ENCODE data around the gene COBLL1. TPM values are rescaled to one million over a fixed set of nuclear protein-coding genes. Genes with fewer than 3 reads are reported as not detected.

COBLL1 gene
- total and polyA plus RNA-seq, 5 donors: 3.2 to 9.2 (median 8.4) TPM

- H3K4me1 ChIP-seq (ENCODE audit: control insufficient read depth, insufficient read depth, low read length): no peaks in the 10 kb centered on the region
- DNase-seq (no peak), ATAC-seq (no peak)
- no peaks in the 10 kb centered on the region for H3K9me3 ChIP-seq (ENCODE audit: control insufficient read depth, low read length)
- 92% methylated on average over 10 of the region's 10 CpGs for WGBS
- no peak overlapping the region for H3K27ac ChIP-seq (ENCODE audit: low read length)
- H3K27me3 ChIP-seq (ENCODE audit: control insufficient read depth, insufficient read depth): no peaks in the 10 kb centered on the region
- no peak overlapping the region for H3K4me3 ChIP-seq (ENCODE audit: low read length)
- intact Hi-C loops (cut with DNase I): no loop called here
Measured at GRCh38 chr2:164754157-164755093, 87.2 kb downstream of the COBLL1 start.

GRCh38 chr2:164752956-164753355 is 88.7 kb downstream of the COBLL1 start:
- DNase-seq: no peak

DNA sequence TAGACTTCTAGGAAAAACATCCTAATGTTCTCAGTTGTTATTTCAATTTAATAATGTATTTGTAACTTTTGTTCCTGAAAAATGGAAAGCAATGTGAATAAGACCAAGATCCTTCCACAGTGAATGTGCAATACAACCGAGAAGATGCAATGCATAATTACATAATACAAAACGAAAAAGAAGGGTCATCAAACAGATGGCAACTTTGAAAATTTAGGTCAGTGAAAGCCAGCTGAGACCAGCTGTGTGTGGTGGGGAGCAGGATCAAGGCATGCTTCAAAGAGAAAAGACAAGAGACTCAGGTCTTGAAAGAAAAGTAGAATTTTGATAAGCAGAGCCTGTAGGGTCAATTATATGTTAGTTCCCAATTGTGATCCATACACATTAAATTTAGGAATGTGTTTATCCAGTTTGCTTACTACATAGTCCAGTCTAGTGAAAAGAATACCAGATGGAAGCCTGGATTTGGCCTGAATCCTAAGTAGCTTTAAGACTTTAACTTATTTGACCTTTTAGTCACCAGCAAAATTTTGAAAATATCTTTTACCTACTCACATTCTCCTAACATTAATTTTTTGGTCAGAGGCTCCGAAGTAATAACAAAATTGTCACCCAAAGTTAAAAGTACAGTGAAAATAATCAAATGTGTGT is 93.7 kb downstream of the COBLL1 start:
- H3K27me3 ChIP-seq (ENCODE audit: control insufficient read depth, insufficient read depth): no peaks in the 10 kb centered on the region
- H3K4me1 ChIP-seq (ENCODE audit: control insufficient read depth, insufficient read depth, low read length): no peaks in the 10 kb centered on the region
- WGBS: 65% methylated on average over 3 of the region's 3 CpGs
- DNase-seq: no peak
- intact Hi-C loops (cut with DNase I): no loop called here
- no peak overlapping the region for H3K4me3 ChIP-seq (ENCODE audit: low read length)
- ATAC-seq: no peak
- H3K27ac ChIP-seq (ENCODE audit: low read length): no peak overlapping the region
- H3K9me3 ChIP-seq (ENCODE audit: control insufficient read depth, low read length): no peaks in the 10 kb centered on the region

More at GRCh38 chr2:164752956-164753355, 88.7 kb downstream of the COBLL1 start:
- Histone ChIP-seq H3K4me3 (ENCODE audit: low read length) (no peak overlapping the region), H3K27me3 (ENCODE audit: control insufficient read depth, insufficient read depth) (no peaks in the 10 kb centered on the region), H3K9me3 (ENCODE audit: control insufficient read depth, low read length) (no peaks in the 10 kb centered on the region), H3K27ac (ENCODE audit: low read length) (no peak overlapping the region), H3K4me1 (ENCODE audit: control insufficient read depth, insufficient read depth, low read length) (no peaks in the 10 kb centered on the region)
- 74% methylated on average over 1 of the region's 1 CpG for WGBS
- intact Hi-C loops (cut with DNase I): no loop called here
- no peak for ATAC-seq

- intact Hi-C loops (cut with DNase I): no loop called here
- Histone ChIP-seq H3K9me3 (ENCODE audit: control insufficient read depth, low read length) (no peaks in the 10 kb centered on the region), H3K4me3 (ENCODE audit: low read length) (no peak overlapping the region), H3K27me3 (ENCODE audit: control insufficient read depth, insufficient read depth) (no peaks in the 10 kb centered on the region), H3K27ac (ENCODE audit: low read length) (no peak overlapping the region), H3K4me1 (ENCODE audit: control insufficient read depth, insufficient read depth, low read length) (no peaks in the 10 kb centered on the region)
- 100% methylated on average over 1 of the region's 1 CpG for WGBS
- ATAC-seq: no peak
- no peak for DNase-seq
Measured at GRCh38 chr2:164747140-164747539, 94.5 kb downstream of the COBLL1 start.

- Histone ChIP-seq H3K27ac (ENCODE audit: low read length) (no peak overlapping the region), H3K27me3 (ENCODE audit: control insufficient read depth, insufficient read depth) (no peaks in the 10 kb centered on the region), H3K4me1 (ENCODE audit: control insufficient read depth, insufficient read depth, low read length) (no peaks in the 10 kb centered on the region), H3K4me3 (ENCODE audit: low read length) (no peak overlapping the region), H3K9me3 (ENCODE audit: control insufficient read depth, low read length) (no peaks in the 10 kb centered on the region)
- DNase-seq: no peak
- intact Hi-C loops (cut with DNase I): no loop called here
- WGBS: 84% methylated on average over 1 of the region's 1 CpG
- ATAC-seq: no peak
Measured at GRCh38 chr2:164746713-164747112, 94.9 kb downstream of the COBLL1 start.

DNA sequence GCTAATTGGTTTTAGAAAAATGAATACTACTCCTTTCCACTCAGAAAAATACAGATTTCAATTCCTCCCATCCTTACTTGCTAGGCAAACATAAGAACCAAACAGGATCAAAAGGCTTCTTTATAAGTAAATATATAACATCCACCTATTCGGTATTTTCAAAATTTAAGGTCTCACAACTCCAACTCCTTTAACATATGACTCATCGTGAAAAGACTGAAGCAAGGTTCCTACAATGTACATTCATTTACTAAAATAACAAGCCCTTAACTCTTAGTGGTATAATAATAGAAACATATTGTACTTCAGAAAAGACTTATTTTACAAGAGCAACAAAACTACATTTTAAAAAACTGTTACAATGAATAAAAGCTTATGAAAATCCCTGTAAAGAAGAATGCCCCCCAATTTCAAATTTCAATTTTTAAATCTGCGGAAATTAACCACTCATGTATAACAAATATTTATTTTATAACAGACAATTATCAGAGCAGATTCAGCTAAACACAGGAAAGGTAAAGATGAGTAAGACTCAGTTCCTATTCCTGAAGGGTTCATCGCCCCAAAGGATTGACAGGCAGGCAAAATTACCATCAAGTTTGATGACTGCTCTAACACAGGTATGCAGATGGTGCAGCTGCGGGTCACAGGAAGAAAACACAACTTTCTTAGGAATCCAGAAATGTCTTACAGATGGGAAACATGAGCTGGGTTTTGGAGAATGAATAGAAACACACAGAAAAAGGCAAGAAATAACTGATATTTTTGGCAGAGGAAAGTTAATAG is 96.4 kb downstream of the COBLL1 start:
- DNase-seq: no peak
- no peak for ATAC-seq
- Histone ChIP-seq H3K4me1 (ENCODE audit: control insufficient read depth, insufficient read depth, low read length) (no peaks in the 10 kb centered on the region), H3K4me3 (ENCODE audit: low read length) (no peak overlapping the region), H3K9me3 (ENCODE audit: control insufficient read depth, low read length) (no peaks in the 10 kb centered on the region), H3K27ac (ENCODE audit: low read length) (no peak overlapping the region), H3K27me3 (ENCODE audit: control insufficient read depth, insufficient read depth) (no peaks in the 10 kb centered on the region)
- intact Hi-C loops (cut with DNase I): no loop called here
- WGBS: 89% methylated on average over 5 of the region's 5 CpGs

DNA sequence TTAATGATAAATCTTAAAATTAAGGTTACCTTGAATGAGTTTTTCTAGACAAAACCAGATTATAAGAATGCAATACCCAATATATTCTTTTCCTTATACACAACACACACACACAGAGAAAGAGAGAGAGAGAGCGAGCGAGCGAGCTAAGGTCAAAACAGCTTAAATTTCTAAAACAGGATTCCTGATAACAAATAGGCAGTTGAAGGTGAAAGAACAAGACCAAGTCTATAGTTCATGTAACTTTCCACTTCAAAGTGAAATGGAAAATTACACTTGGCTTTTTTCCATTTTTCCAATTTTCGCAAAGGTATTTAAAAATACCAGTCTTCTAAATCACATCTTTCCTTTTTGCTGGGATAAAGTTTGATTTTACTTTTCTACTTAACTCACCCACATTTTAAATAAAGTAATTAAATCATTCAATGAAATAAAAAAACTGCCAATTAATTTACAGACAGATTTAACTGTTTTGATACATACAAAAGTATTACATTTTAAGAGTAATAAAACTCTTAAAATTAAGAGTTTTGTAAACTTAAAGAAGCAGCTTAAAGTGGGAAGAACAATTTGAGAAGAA is 98.8 kb downstream of the COBLL1 start:
- no peak for DNase-seq
- intact Hi-C loops (cut with DNase I): loop anchor here in 2 of 4 donors (5.0 kb wide), 2 partner anchors 99 to 164 kb away; partner anchors contain the start of gene COBLL1 (in 1 of the 2)
- H3K4me1 ChIP-seq (ENCODE audit: control insufficient read depth, insufficient read depth, low read length): peaks cover 2% of the 10 kb centered on the region
- no peaks in the 10 kb centered on the region for H3K9me3 ChIP-seq (ENCODE audit: control insufficient read depth, low read length)
- no peak overlapping the region for H3K4me3 ChIP-seq (ENCODE audit: low read length)
- no peaks in the 10 kb centered on the region for H3K27me3 ChIP-seq (ENCODE audit: control insufficient read depth, insufficient read depth)
- 95% methylated on average over 4 of the region's 4 CpGs for WGBS
- ATAC-seq: no peak
- H3K27ac ChIP-seq (ENCODE audit: low read length): no peak overlapping the region

DNA sequence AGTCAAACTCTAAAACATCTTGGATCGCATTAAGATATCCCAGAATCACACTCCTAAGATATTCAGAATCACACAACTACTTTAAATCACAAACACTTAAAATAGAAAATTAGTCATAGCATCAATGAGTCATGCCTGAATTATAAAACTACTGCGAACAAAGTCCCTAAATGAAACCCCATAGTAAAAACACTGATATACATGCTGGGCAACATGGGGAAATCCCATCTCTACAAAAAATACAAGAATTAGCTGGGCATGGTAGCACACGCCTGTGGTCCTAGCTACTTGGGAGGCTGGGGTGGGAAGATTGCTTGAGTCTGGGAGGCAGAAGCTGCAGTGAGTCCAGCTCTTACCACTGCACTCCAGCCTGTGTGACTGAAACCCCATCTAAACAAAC is 101.7 kb downstream of the COBLL1 start:
- 50% methylated on average over 3 of the region's 3 CpGs for WGBS
- DNase-seq: no peak
- intact Hi-C loops (cut with DNase I): loop anchor here (2.0 to 10.0 kb wide), 6 partner anchors 102 to 177 kb away; partner anchors contain the start of gene COBLL1 (in 3 of the 4)
- Histone ChIP-seq H3K4me3 (ENCODE audit: low read length) (no peak overlapping the region), H3K4me1 (ENCODE audit: control insufficient read depth, insufficient read depth, low read length) (peaks cover 2% of the 10 kb centered on the region), H3K9me3 (ENCODE audit: control insufficient read depth, low read length) (no peaks in the 10 kb centered on the region), H3K27ac (ENCODE audit: low read length) (no peak overlapping the region), H3K27me3 (ENCODE audit: control insufficient read depth, insufficient read depth) (no peaks in the 10 kb centered on the region)
- ATAC-seq: no peak

GRCh38 chr2:164737612-164738081 is 104.0 kb downstream of the COBLL1 start:
- Histone ChIP-seq H3K27ac (ENCODE audit: low read length) (no peak overlapping the region), H3K4me3 (ENCODE audit: low read length) (peak overlapping the region; percentile 18), H3K9me3 (ENCODE audit: control insufficient read depth, low read length) (no peaks in the 10 kb centered on the region), H3K4me1 (ENCODE audit: control insufficient read depth, insufficient read depth, low read length) (peaks cover 2% of the 10 kb centered on the region), H3K27me3 (ENCODE audit: control insufficient read depth, insufficient read depth) (no peaks in the 10 kb centered on the region)
- intact Hi-C loops (cut with DNase I): loop anchor here (2.0 to 10.0 kb wide), 4 partner anchors 107 to 180 kb away; partner anchors contain the start of gene COBLL1 (in 2 of the 4)
- ATAC-seq (peak; percentile 78 to 83), DNase-seq (peak; percentile 42 to 69 (median 66))
- WGBS: 4% methylated on average over 9 of the region's 9 CpGs

DNA sequence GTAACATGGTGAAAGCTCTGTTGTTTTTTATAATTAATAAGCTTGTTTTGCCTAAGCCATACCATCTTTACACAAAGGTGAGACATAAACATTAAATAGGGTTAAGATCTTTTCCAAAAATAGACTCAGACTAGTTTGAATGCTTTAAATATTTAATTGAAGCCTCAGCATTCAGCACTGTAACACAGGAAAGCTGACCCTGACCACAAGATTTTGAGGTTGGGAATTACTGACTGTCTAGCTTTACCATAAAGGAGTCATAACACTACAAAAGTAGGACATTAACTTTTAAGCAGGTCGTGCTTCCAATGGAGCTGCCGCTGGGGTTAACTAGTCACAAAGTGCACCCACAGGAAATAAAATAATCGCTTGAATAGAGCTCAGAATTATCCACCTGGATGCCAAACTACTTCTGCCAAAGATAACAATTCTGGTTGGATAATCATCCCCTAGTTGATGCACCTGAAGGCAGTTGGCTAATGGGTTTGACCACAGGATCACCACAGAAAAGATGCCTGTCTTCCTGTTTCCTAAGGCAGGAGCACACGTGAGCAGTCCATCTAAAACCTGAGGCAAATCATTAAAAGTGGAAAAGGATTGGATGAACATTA is 106.2 kb downstream of the COBLL1 start:
- DNase-seq (no peak), ATAC-seq (no peak)
- no peaks in the 10 kb centered on the region for H3K27me3 ChIP-seq (ENCODE audit: control insufficient read depth, insufficient read depth)
- H3K4me1 ChIP-seq (ENCODE audit: control insufficient read depth, insufficient read depth, low read length): peaks cover 2% of the 10 kb centered on the region
- H3K9me3 ChIP-seq (ENCODE audit: control insufficient read depth, low read length): no peaks in the 10 kb centered on the region
- 79% methylated on average over 4 of the region's 4 CpGs for WGBS
- intact Hi-C loops (cut with DNase I): loop anchor here (5.0 to 10.0 kb wide), 3 partner anchors 109 to 182 kb away; partner anchors contain the start of gene COBLL1 (in 2 of the 4)
- no peak overlapping the region for H3K4me3 ChIP-seq (ENCODE audit: low read length)
- no peak overlapping the region for H3K27ac ChIP-seq (ENCODE audit: low read length)

All from right cardiac atrium (tissue), 5 donors.